ENCODE measurements around the gene EEF1E1.

- TF ChIP-seq CTCF (IDR thresholded peaks at IDR 0.05; ENCODE audit: insufficient read depth, low read length): no peak
- TF ChIP-seq POLR2AphosphoS5 (IDR thresholded peaks at IDR 0.05; ENCODE audit: low read depth): no peak
These were observed 2.0 kb downstream of the EEF1E1 start for GRCh38 chr6:8100159-8100854.
